GM12874 (cell line): Measurements from ENCODE around the gene MACROH2A1.

Experiments used
- CTCF ChIP-seq: IDR thresholded peaks from 2 replicates; pipeline ENCODE4 v1.5.1; 2011; ENCODE audit warnings: low read depth, mild to moderate bottlenecking, control low read depth, low read length, moderate library complexity; ENCODE audit not compliant: insufficient read depth

The MACROH2A1 gene

GRCh38 chr5:135398855-135399793 lies at the start of gene MACROH2A1:
MACROH2A1 (minus strand) TSS chr5:135399231; CDS start chr5:135389093, 10,138 bp downstream.
- no peak for TF ChIP-seq CTCF

- no peak for TF ChIP-seq CTCF
Measured at GRCh38 chr5:135448071-135448739, 49.2 kb upstream of the MACROH2A1 start.

GRCh38 chr5:135447298-135447929 lies 48.4 kb upstream of the MACROH2A1 start, which contains the start of gene DCANP1:
DCANP1 (minus strand) TSS chr5:135447348; CDS start chr5:135447108, 240 bp downstream.
- TF ChIP-seq CTCF, result no peak

GRCh38 chr5:135446615-135447014 lies 47.6 kb upstream of the MACROH2A1 start:
- no peak for TF ChIP-seq CTCF

- no peak for TF ChIP-seq CTCF
Measured at GRCh38 chr5:135446206-135446605, 47.2 kb upstream of the MACROH2A1 start.

GRCh38 chr5:135445306-135445985 lies 46.4 kb upstream of the MACROH2A1 start:
- TF ChIP-seq CTCF, result no peak
